Measurements from ENCODE around the gene NOTCH1.

- TF ChIP-seq, protein P1, sequence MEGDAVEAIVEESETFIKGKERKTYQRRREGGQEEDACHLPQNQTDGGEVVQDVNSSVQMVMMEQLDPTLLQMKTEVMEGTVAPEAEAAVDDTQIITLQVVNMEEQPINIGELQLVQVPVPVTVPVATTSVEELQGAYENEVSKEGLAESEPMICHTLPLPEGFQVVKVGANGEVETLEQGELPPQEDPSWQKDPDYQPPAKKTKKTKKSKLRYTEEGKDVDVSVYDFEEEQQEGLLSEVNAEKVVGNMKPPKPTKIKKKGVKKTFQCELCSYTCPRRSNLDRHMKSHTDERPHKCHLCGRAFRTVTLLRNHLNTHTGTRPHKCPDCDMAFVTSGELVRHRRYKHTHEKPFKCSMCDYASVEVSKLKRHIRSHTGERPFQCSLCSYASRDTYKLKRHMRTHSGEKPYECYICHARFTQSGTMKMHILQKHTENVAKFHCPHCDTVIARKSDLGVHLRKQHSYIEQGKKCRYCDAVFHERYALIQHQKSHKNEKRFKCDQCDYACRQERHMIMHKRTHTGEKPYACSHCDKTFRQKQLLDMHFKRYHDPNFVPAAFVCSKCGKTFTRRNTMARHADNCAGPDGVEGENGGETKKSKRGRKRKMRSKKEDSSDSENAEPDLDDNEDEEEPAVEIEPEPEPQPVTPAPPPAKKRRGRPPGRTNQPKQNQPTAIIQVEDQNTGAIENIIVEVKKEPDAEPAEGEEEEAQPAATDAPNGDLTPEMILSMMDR (IDR thresholded peaks at IDR 0.05; ENCODE audit: poor library complexity, severe bottlenecking): no peak
- TF ChIP-seq RAD21 (conservative IDR thresholded peaks at IDR 0.05) (no peak), EP300 (conservative IDR thresholded peaks at IDR 0.05; ENCODE audit: poor library complexity, severe bottlenecking) (no peak), POLR2AphosphoS5 (IDR thresholded peaks at IDR 0.05) (no peak), EZH2 (IDR thresholded peaks at IDR 0.05; ENCODE audit: borderline replicate concordance, insufficient read depth, low read length, poor library complexity, severe bottlenecking) (no peak), TAF1 (IDR thresholded peaks at IDR 0.05; ENCODE audit: low read depth) (no peak), MXI1 (conservative IDR thresholded peaks at IDR 0.05; ENCODE audit: poor library complexity, severe bottlenecking) (no peak), SMC3 (conservative IDR thresholded peaks at IDR 0.05; ENCODE audit: poor library complexity) (no peak)
- TF ChIP-seq, protein P2, sequence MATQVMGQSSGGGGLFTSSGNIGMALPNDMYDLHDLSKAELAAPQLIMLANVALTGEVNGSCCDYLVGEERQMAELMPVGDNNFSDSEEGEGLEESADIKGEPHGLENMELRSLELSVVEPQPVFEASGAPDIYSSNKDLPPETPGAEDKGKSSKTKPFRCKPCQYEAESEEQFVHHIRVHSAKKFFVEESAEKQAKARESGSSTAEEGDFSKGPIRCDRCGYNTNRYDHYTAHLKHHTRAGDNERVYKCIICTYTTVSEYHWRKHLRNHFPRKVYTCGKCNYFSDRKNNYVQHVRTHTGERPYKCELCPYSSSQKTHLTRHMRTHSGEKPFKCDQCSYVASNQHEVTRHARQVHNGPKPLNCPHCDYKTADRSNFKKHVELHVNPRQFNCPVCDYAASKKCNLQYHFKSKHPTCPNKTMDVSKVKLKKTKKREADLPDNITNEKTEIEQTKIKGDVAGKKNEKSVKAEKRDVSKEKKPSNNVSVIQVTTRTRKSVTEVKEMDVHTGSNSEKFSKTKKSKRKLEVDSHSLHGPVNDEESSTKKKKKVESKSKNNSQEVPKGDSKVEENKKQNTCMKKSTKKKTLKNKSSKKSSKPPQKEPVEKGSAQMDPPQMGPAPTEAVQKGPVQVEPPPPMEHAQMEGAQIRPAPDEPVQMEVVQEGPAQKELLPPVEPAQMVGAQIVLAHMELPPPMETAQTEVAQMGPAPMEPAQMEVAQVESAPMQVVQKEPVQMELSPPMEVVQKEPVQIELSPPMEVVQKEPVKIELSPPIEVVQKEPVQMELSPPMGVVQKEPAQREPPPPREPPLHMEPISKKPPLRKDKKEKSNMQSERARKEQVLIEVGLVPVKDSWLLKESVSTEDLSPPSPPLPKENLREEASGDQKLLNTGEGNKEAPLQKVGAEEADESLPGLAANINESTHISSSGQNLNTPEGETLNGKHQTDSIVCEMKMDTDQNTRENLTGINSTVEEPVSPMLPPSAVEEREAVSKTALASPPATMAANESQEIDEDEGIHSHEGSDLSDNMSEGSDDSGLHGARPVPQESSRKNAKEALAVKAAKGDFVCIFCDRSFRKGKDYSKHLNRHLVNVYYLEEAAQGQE (IDR thresholded peaks at IDR 0.05; ENCODE audit: borderline replicate concordance): no peak
Observed at GRCh38 chr9:136585531-136586120, 39.8 kb upstream of the NOTCH1 start.
